HG03159 (cell line): ENCODE results near the gene UCHL3.
"Not testable (repeated sequence)": the region's sequence is repeated elsewhere in the genome, so short reads cannot be mapped to it uniquely, and the experiment has no call there.

ENCODE experiments used
- ATAC-seq: cut with Tn5 transposase; IDR thresholded peaks from one replicate; pipeline ENCODE4 v1.9.1; 2021; ENCODE audit warnings: mild to moderate bottlenecking, moderate library complexity; ENCODE audit not compliant: unreplicated experiment

Gene UCHL3

DNA sequence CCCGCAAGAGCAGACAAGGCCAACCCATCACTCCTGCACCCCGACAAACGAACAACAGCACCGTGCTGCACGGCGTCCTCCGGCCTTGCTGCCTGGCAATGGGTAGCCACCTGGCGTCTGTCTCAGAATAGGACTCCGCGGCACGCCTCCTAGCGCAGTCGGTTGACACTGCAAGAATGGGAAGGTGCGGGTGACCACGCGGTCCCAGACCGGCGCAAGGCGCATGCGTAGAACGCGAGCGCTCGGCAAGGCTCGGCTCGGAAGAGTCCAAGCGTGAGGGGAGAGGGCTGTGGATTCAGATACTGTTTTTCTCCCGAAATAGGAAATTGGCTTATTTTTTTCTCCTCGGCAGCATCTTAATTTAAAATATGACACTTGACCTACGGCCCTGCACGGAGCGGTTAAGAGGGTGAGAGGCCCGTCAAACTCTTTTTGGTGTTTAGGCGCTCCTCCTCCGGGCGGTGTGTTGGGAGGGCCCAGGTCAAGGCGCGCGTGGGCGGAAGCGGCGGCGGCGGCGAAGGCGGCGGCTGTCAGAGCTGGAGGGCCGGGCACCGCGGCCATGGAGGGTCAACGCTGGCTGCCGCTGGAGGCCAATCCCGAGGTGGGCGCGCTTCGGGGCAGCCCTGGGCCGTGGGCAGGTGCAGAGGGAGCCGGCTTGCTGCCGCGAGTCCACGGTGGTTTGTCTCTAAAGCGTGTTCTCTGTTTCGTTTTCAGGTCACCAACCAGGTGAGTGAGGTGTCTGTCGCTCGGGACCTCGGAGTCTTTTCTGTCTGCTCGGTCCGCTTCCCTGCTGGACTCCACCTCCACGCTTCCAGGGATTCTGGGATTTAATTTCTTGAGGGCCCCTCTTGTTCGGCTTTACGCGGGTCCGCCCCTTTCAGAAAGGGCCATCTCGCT is at the start of gene UCHL3:
TSS of gene UCHL3 (plus strand) at position 530 of the 897 bp plus-strand sequence. CDS start at position 560, 30 bp downstream.
- ATAC-seq = peak; percentile 98

DNA sequence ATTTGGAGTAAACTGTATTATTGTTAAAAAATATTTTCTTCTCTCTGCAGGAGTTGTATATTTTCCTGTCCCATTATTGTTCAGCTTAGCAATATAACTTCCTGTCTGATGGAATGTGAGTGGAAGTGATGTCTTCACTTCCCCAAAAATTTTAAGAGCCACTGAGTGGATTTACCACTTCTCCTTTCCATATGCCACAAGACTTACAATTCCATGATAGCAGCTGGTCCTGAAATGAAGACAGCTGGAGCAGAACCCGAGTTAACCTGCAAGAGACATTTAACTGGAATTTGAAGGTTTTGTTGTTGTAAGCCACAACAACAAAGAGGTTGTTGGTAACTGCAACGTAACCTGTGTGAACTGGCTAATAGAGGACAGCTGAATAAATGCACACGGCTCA is 44.3 kb upstream of the UCHL3 start:
- ATAC-seq = peak; percentile 9

DNA sequence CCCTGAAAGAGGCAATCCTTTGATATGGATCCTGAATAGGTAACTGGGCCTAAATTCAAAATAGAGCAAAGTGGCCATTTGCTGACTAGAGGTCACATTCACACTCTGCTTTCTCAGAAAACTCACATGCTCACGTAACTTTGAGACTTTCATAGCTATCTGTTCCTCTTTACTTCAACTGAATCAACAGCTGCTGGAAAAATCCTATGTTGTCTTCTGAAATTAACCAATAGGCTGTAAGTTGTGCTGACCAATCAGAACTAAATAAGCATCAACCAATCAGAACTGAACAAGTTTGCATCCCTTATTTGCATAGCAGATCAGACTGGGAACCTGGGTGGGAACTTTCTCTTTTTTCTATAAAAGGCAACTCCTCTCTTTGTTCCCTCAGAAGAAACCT is 43.6 kb upstream of the UCHL3 start:
- ATAC-seq = no peak

DNA sequence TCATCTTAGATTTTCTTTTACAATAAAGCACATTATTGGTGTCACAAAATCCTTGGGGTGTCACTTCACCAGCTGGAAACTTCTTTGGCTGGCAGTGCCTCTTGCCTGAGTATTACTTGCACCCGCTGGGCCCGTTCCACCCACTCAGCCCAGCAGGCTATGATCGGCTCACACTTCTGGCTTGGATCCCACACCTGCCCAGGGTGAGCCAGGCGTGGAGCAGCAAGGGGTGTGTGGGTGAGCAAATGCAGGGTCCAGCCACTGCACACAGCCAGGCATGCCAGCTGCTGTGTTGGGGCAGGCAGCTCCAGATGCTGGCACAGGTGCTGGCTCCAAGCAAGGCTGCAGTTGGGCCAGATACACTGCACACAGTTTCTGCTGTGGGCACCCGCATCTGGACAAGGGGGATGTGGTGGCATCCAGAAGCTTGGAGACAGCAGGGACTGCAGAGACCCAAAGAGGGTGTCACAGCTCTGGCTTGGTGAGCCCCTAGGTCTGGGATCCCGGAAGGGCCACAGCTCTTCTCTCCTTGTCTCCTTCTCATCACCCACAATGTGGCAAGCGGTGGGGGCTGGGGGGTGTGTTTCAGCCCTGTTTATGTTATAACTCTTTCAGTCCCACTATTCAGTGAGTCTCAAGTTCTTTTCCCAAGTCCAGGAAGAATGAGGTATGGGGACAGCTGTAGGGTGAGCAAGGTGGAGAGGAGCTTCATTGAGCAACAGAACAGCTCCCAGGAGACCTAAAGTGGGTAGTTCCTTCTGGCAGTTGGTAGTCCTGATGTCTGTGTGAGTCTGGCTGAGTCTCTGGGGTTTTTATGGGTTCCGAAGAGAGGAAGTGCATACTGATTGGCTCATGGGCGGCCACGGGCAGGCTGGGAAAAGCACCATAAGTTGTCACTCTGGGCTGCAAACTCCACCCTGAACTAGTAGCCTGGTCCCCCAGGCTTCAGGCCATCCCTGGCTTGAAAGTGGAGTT is 42.3 kb upstream of the UCHL3 start:
- no peak for ATAC-seq

DNA sequence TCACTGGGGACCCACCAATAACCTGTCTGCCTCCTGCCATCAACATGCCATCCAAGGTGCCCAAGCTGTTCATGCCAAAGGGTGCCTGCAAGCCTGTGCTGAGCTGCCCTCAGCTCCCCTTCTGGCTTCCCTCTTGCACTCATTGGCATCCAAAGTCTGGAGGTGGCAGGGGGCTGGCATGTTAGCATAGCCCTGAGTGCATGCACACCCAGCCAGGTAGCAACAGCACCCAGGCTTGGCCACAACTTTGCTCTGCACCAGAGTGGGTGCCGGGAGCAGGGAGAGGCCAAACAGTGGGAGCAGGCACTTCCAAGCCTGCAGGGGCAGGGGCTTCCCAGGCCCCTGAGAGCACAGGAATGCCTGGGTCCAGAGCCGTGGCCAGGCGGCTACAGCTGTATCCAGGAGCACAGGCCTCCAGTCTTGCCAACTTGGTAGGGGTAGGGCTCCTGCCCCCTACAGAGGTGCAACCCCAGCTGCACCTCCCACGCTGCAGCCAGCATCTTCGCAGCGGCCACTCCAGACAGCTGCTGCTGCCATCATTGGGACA is 41.5 kb upstream of the UCHL3 start:
- ATAC-seq = no peak

DNA sequence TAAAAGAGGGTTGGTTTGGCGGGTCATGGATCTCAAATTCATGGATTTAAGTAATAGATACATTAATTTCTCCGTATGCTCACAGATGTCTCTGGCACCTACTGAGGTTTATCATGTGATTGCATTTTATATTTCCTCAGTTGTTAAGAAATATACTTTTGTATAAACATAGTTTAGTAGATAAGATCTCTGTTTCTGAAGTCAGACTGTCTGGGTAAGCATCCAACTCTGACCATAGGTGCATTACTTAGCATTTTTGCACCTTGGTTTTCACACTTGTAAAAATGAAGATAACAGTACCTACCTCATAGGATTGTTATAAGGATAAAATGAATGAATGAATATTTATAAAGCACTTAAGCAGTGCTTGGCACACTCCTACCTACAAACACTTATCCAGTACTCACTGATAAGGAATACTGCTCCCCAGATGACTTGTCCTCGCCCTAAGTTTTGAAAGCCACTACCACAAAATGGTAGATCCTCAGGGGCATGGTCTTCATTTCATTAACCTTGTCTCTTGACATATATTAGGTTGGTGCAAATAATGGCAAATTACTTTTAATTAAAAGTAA is 38.5 kb upstream of the UCHL3 start:
- no peak for ATAC-seq

DNA sequence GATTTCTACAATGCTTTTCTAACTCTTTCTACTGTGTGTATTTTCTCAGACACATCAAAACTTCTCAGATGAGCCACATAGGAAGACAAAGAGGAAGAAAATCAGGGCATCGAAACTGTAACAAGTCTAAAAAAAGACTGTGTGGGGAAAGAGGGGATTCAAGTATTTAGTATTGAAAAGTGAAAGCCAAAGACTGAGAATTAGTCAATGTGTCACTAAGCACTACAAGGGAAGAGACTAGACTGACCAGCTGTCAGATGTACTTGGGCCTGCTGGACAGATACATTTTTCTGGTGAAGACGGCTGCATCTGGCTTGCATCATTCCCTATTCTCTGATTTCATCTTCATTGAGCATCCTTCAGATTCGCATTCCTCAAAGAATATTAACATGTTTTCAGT is 37.3 kb upstream of the UCHL3 start:
- ATAC-seq = peak; percentile 84

DNA sequence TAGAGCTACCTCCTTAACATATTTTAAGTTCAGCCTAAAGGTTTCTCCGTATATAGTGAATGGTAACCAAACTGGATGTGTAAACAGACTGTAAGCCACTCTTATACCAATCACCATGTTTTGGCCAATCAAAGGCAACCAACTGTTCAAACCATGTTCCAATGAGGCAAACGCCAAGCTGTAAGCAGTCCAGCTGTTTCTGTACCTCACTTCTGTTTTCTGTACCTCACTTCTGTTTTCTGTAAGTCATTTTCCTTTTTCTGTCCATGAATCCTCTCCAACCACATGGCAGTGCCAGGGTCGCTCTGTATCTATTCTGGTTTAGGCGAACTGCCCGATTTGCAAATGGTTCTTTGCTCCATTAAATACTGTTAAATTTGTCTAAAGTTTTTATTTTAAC is 36.3 kb upstream of the UCHL3 start:
- ATAC-seq = no peak

DNA sequence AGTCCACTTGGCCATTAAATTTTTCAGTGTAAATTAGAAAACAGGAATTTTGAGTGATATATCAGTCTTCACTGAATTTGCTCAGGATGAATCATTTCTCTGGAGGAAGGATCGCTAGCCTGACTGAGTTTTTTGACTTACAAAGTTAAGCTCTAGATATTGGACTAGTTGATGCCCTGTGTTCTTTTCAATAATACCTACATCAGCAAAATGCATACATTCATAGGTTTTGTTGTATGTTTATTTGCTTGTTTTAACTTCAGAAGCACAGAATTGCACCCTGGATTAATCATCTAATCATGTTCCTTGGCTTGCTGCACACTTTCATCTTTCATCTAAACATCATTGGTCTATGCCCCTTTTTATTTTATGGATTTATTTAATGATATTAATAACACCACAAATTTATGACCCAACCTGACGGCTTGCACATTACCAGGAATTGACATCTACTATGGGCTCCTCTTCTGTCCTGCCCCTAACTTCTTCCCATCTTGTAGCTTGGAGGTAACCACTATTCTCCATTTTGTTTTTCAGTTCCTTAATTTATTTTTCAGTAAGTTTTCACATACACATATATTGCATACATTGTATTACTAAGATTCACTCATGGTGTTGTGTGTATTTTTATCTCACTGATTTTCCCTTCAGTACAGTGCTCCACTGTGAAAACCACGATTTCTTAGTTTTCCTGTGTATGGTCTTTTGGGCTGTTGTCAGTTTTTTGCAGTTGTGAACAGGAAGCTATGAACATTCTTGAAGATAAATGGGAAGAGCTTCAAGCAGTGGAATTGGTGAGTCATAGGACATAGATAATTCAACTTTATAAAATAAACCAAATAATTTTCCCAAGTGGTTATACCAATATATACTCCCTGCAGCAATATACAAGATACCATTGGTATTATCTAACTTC is 35.3 kb upstream of the UCHL3 start:
- no peak for ATAC-seq

DNA sequence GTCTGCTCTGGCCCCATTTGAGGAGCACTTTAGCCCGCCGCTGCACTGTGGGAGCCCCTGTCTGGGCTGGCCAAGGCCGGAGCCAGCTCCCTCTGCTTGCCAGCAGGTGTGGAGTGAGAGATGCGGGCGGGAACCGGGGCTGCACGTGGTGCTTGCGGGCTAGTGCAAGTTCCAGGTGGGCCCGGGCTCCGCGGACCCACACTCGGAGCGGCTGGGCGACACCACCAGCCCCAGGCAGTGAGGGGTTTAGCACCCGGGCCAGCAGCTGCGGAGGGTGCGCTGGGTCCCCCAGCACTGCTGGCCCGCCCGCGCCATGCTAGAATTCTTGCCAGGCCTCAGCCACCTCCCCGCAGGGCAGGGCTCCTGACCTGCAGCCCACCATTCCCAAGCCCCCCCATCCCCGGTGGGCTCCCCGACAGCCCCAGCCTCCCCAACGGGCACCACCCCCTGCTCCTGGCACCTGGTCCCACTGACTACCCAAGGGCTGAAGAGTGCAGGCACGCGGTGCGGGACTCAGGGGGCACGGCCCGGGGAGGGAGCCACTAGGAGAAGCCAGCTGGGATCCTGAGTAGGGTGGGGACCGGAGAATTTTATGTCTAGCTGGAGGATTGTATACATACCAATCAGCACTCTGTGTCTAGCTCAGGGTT is 31.0 kb upstream of the UCHL3 start:
- no peak for ATAC-seq

DNA sequence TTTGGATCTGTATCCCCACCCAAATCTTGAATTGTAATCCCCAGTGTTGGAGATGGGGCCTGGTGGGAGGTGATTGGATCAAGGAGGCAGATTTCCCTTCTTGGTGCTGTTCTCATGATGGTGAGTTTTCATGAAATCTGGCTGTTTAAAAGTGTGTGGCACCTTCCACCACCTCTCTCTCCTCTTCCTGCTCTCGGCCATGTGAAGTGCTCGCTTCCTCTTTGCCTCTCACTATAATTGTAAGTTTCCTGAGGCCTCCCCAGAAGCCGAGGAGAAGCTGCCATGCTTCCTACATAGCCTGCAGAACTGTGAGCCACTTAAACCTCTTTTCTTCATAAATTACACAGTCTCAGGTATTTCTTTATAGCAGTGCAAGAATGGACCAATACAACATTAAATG is 27.6 kb upstream of the UCHL3 start:
- no peak for ATAC-seq

DNA sequence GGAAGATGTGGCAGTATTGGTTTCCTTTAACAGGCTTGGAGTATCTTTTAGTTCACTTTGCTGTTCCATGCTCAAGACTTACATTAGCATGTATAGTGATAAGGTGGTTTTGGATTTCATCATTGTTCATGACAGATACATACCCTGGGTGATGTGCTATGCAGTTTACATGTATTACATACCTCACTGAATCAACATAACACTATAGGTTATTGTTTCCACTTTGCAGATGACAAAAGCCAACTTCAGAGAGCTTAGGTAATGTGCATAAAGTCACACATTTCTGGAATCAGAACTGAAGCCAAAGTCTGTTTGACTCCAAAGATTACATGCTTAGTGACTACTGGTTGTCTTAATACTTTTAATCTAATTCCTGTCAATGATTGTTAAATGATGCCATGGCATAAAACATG is 19.0 kb upstream of the UCHL3 start:
- ATAC-seq = no peak

DNA sequence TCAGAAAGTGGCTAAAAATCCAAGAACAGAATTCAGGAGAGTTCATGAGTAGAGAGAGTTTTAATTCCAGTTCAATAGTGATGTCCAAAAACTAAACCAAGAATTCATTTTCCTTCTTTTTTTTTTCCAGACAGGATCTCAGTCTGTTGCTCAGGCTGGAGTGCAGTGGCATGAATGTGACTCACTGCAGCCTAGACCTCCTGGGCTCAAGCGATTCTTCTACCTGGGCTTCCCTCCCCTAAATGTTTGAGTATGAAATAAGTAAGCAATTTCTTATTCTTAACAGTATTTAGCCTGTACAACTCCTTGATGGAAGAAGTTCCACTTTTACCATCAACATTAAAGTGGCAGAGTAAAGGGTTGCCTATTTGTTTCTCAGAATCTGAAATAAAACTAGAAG is 15.7 kb upstream of the UCHL3 start:
- ATAC-seq = no peak

DNA sequence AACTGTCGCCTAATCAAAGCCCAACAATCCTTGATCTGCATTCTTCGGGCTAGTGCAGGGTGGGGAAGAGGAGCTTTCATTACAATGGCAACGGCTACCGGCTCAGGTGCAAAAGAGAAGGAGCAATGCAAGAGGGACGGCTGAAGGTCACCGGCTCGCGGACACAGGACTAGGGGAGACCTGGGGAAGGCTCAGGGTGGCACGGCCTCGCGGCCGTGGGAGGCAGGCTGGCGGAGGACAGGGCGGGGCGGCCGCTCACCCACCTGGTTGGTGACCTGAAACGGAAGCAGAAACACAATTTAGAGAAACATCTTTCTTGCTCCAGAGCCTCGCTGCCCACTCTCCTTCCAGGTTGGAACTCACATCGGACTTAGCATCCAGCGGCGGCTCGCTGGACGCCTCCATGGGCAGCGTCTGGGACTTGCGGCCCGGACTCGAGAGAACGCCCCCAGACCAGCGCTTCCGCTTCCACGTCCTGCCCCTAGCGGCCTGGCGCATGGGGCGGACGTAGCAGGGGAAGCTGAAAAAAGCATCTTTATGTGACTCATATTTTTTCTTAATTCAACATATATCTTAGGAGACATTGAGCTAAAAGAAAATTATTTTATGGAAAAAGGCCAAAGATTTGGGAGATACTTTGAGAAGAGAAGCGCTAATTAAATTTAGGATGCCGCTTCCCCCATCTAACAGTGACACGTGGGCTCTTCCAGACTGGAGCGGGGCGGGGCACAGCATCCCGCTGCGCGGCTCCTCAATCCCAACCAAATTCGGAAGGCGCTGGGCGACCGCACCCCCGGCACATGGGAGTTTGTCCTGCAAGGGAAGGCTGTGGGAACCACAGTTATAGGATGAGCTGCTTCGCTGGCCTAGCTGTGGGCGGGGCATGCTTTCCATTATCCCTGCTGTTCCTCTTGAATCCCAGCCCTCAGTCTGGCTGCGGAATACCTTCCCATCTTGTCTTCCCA is 11.9 kb upstream of the UCHL3 start, which contains the start of gene COMMD6:
TSS of gene COMMD6 (minus strand) at position 441 of the 965 bp plus-strand sequence. CDS start at position 405, 36 bp downstream.
- ATAC-seq = peak; percentile 98

DNA sequence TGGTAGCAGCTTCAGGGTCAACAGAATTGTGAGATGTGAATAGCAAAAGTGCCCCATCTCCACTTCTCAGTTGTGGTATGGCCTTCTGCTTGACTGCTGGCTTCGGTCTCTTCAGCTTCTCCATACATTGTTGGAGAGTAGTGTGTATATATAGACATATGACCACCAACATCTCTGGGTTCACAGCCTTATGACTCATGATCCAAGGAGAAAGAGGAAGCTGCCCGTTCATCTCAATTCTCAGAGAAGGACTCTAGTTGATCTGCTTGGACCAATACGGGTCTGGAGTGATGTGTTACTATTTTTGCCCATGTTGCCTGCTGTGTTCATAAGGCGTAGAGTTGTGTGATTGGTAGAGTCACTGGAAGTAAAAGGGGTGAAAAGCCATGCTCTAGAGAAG is 8.3 kb upstream of the UCHL3 start:
- ATAC-seq = no peak

DNA sequence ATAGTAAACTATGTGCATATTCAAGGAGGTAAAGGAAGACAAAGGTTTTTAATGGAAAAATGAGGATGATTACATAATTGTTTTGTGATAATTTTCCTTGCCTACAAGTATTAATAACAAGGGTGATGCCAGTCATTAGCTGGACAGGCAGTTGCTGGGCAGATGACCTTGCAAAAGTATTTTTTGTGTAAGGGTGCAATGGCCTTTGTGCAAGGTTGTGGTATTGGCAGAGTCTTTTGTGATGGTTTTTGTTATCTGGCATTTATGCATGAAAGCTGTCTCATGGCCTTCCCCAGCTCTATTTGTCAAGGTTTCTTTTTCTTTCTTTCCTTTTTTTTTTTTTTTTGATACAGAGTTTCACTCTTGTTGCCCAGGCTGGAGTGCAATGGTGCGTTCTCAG is 7.6 kb upstream of the UCHL3 start:
- ATAC-seq = no peak

DNA sequence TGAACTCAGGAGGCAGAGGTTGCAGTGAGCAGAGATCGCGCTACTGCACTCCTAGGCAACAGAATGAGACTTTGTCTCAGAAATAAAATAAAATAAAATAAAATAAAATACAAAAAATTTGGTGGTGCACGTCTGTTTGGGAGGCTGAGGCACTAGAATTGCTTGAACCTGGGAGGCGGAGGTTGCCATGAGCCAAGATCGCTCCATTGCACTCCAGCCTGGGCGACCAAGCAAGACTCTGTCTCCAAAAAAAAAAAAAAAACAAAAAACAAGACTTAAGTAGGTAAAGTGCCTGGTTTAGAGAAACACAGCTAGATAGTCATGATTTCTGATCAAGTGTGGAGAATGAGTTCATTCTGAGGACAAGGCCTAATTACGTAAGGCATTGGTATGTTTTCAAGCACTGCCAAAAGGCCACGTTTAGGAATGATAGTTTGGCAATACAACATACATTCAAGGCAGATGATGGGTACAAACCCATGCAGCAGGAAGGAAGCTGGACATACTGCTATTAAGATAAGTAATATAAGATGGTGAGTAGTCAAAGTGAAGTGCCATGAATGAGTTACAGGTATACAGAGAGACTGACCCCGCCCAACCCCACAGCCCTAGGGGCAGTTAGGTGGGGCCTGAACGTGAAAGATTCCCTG is 4.8 kb upstream of the UCHL3 start:
- no peak for ATAC-seq

DNA sequence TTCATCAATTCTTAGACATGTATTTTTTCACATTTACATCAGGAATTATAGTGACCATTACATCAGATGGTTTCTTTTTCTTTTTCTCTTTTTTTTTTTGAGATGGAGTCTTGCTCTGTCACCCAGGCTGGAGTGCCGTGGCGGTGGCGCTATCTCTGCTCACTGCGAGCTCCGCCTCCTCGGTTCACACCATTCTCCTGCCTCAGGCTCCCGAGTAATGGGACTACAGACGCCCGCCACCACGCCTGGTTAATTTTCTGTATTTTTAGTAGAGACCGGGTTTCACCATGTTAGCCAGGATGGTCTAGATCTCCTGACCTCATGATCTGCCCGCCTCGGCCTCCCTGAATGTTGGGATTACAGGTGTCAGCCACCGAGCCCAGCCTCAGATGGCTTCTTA is 4.2 kb upstream of the UCHL3 start:
- not testable (repeated sequence) for ATAC-seq
